ENCODE data around the gene POLR3E.
"Not testable (repeated sequence)": the region's sequence is repeated elsewhere in the genome, so short reads cannot be mapped to it uniquely, and the experiment has no call there.

The POLR3E gene

DNA sequence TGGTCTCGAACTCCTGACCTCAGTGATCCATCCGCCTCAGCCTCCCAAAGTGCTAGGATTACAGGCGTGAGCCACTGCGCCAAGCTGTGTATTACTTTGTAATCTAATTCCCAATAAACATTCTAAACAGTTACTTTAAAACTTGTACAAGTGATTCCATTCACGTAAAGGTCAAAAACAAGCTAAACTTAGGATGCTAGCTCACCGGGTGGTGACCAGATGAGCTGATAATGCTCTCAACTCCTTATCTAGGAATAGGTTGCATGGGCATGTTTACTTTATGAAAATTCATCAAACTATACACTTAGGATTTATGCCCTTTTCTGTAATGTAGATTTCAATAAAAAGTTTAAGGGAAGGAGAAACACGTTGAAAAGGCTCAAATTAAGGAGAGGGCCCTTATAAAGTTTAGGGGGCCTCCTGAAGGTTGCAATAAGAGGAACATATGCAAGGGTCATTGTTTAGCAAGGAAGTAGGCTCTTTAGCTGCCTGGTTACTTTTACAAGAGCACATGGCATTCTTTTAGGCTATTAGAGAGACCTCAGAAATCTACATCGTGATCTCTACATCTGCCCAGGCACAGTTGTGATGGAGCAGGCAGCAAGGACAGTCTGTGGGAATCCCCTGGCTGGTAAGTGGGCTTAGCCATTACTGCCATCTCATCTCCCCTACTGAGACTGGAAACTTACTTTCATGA, 63.9 kb downstream of the POLR3E start:
- in situ Hi-C loops (cut with HindIII; ENCODE audit: low sequenced_read_pairs): no loop called here

DNA sequence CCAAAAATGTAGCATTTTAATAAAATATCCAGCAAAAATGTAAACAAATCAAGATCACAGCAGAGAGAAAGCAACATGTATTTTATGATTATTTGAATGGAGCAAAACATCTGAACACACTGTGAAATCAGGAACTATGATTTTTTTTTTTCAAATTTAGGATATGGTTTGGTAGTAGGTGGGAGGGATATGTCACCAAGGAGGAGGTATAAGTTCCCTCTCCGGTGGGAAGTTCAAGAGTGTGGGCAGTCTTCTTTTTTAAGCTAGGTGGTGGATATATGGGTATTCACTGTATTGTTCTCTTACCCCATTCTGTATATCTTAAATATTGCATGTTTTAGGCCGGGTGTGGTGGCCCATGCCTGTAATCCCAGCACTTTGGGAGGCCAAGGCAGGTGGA, 67.0 kb downstream of the POLR3E start:
- in situ Hi-C loops (cut with HindIII; ENCODE audit: low sequenced_read_pairs): no loop called here

DNA sequence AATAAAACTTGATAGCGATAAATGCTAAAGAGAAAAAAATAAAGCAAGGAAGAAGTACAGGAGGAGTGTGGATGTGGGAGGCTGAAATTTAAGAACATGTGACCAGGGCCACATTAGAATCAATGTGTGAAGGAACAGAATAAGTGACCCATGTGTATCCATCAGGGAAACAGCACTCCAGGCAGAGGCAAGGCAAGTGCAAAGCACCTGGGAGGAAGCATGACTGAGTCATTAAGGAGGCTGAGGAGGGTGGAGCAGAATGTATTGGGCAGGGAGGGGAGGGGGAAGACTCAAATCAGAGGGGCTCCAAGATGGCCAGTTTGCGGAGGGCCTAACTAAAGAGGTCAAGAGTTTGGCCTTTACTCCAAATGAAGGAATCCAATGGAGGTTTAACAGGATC, 69.2 kb downstream of the POLR3E start:
- in situ Hi-C loops (cut with HindIII; ENCODE audit: low sequenced_read_pairs): no loop called here

DNA sequence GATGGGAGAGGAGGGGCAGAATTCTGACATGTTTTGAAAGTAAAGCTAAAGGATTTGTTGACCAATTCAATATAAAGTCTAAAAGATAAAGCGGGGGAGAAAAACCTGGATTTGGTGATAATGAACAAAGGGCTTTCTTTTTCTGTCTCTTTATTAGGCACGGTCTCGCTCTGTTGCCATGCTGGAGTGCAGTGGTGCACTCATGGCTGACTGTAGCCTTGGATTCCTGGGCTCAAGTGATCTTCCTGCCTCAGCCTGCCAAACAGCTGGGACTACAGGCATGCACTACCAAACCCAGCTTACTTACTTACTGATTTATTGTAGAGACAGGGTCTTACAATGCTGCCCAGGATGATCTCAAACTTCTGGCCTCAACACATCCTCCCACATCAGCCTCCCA, 69.7 kb downstream of the POLR3E start:
- in situ Hi-C loops (cut with HindIII; ENCODE audit: low sequenced_read_pairs): no loop called here

DNA sequence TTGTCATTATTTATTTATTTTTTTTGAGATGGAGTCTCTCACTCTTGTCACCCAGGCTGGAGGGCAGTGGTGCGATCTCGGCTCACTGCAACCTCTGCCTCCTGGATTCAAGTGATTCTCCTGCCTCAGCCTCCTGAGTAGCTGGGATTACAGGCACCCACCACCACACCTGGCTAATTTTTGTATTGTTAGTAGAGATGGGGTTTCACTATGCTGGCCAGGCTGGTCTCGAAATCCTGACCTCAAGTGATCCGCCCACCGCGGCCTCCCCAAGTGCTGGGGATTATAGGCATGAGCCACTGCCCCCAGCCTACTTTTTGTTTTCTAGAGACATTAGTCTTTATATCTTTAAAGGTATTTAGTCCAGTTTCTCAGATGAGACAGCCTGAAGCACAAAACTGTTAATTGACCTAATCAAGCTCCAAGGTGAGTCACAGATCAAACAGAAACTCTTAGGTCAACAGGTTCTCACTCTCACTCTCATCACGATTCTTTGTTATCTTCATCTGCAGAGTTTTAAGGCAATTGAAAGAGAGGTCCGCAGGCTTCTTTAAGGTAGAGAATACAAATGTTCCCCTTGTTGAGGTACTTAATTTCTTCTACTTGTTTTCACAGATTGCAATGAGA, 71.1 kb downstream of the POLR3E start:
- in situ Hi-C loops (cut with HindIII; ENCODE audit: low sequenced_read_pairs): not testable (repeated sequence)

DNA sequence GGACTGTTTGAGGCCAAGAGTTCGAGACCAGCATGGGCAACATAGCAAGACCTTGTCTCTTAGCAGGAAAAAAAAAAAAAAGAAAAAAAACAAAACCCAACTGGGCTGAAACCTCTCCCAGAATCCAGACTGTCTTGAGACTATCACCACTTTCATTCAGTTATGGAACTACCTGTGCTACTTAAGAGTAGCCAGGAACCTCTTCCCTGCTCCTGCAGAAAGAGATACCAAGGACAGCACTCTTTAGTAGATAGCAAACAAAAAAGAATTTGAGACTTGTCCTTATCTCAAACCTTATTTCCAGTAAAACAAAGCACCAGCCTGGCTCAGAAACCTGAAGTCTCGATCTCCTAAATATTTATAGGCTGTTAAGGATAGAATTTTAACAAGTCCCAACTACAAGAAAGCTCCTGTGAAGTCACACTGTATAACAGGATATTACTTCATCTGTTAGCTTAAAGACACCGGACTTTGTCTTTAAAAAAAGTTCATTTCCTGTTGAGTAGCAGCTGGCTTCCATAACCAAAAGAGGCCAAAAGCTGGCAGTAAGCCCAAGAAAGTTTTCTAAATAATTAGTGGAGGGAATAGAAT, 72.1 kb downstream of the POLR3E start:
- in situ Hi-C loops (cut with HindIII; ENCODE audit: low sequenced_read_pairs): no loop called here

DNA sequence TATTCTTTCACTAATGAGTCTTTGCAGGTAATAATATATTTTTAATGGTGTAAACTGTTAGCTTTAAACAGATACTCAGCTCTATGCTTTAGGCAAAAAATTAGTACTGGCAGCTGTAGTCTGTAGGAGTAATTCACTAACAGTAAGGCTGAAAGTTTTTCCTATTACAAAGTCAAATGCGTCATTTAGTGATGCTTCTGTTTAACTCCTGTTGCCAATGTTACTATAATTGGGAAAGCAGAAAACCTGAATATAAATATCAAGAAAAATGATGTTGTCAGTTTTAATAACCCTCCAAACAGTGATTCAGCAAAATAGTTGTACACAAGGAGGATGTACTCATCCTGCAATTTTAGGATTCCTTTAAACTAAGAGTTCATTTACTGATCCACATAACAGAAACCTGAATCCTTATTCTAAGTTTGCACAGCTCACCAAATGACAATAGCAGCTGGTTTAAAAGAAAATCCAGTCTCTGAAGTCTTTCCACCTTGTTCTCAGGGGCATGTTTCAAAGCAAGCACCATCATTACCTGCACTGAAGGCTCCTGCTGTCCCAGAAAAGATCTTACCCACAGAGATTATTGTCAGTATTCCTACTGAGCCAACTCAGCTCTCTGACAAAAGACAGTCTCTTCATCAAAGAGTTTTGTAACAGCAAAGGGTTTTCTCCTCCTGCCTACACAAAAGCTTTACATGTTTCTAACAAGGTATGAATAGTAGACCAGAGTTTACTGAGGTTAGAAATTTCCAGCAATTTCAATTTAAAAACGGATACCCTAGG, 73.0 kb downstream of the POLR3E start:
- in situ Hi-C loops (cut with HindIII; ENCODE audit: low sequenced_read_pairs): no loop called here

DNA sequence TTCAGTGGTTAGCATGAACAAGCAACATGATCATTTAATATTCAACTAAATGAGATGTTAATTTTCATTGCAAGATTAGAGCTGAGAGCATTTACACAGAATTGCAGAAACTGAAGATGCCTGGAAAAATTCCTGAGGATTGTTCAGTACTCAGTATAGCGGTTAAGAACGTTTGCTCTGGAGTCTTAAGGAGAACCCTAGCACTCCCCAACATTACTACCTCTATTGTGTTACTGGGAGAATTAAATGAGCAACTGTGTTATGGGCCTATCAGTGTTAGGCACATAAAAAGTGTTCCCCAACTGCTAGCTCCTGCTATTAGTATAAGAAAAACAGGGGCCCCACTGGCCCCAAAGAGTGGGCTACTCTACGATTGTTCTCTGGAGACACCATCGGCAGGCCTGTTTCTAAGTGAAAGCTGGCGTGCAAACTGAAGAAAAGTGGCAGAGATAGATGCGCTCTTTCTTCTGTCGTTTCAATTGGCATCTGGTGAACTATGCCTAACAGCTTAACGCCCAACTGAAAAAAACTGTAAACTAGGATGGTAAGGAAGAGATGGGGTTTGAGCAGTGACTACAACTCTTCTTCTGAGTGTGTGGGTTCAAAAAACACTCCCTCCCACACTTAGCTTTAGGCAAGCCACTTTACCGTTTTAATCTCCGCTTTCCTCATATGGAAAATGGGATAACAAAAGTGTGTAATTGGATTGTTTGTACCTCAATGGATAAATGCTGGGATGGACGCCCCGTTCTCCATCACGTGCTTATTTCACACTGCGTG, 75.9 kb downstream of the POLR3E start:
- in situ Hi-C loops (cut with HindIII; ENCODE audit: low sequenced_read_pairs): no loop called here

DNA sequence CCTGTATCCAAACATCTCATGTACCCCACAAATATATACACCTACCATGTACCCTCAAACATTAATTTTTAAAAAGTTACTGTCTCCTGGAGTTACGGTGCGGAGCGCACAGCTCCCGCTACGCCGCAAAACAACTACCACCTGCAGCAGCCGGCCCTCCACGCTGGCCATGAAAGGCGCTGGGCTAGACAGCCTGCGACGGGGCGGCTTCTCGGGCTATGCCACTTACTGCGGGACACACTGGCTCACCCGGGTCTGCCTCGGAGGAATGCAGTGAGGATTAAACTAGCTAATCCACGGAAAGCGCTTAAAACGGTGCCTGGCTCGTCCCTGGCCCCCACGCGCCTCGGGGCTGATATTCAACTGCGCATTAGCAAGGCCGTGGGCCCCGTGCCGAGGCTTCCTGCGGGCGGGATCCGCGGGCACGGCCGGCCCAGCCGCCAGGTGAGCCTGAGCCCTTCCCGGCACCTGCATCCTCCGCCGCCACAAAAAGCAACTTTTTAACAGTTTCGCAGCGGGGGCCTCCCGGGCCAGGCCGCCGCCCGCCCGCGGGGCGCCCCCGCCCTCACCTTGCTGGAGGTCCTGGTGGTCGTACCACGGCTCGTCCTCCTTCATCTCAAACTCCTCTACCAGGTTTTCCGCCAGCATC, 76.6 kb downstream of the POLR3E start:
- in situ Hi-C loops (cut with HindIII; ENCODE audit: low sequenced_read_pairs): no loop called here

DNA sequence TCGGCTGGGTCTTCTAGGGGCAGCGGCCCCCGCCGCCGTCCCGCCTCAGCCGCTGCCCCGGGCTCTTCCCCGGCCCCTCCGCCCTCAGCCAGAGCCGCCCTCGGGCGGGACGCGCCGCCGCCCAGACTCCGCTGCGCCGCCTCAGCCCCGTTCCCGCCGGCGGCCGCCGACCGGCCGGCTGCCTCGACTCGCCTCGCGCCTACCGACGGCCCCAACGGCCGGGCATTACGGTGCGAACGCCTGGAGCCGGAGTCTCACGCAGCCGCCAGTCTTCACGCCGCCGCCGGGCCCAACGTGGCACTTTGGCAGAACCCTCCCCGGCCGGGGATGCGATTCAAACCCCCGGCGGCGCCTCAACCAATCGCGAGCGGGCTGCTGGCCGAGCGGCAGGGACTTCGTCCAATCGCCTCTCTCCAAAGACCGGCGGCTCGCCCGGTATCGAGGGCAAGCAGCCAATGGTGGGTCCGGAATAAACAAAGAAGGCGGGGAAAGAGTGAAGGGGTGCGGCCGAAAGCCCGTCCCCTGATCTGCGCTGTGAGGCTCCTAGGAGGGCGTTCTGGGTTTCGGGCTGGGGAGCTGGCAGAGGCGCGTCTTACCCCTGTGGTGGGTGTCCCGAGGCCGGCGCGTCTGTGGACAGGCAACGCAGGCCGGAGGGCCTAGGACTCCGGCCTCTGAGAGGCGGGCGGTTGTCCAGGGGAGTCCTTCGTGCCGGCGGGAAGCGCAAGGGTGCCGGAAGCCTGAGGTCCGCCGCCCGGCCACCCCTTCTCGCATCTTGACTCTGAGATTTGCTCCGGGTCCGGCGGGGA, 77.3 kb downstream of the POLR3E start, which contains the start of gene CDR2:
Gene CDR2, minus strand, starts transcription at position 309 of the 806 bp plus-strand sequence. CDS start 310 bp downstream, outside the sequence.
- in situ Hi-C loops (cut with HindIII; ENCODE audit: low sequenced_read_pairs): no loop called here

DNA sequence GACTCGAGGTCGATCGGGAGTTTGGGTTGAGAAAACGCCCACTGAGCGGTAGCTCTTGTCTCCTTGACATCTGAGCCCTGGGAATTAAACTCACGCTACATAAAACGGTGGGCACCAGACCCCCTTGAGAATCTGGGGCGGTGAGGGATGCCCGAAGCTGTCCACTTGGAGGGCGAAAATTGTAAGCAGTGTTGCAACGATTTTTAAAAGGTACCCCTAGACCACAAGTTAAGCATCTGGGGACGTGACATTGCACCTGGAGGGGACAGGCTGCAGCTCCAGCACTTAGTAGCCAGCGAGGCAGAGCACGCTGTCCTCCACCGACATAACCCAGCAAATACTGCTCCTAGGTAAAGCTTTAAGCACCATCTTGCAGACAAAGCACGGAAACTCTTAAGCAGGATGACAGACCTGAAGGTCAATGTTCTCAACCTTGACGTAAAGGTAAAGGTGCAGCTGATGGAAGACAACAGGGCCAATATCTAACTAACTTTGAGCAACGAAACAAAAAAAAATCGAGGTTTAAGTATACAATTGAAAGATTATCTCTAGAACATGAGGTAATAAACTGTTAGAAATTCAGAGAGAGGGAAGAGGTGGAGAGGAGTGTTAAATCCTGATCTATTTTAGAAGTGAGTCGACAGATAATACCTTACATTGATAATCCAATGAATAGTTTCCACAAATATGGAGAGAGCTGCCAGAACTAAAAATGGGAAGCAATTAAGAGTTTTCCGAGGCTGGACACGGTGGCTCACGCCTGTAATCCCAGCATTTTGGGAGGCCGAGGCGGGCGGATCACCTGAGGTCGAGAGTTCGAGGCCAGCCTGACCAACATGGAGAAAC, 78.1 kb downstream of the POLR3E start:
- in situ Hi-C loops (cut with HindIII; ENCODE audit: low sequenced_read_pairs): no loop called here

DNA sequence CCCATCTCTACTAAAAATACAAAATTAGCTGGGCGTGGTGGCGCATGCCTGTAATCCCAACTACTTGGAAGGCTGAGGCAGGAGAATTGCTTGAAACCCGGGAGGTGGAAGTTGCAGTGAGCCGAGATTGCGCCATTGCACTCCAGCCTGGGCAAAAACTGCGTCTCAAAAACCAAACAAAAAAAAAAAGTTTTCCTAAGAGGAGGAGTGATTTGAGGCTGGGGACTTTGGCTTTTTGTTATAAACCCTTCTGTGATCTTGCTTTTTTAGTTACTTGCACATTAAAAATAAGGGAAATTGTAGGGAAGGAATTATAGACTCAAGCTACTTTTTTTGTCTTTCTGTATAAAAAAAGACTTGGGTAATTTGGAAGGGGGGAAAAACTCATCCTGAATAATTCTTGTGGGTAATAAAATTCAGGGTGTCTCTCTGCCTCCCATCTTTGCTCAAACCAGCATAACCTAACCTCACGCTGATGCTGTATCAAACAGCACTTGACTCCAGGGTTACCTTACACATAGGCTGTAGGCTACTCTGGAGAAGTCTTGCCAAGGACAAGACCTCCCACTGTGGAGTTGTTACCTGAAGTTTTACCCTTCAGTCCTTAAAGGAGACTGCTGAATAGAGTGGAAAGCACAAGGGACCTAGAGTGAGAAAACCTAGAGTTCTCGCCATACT, 78.9 kb downstream of the POLR3E start:
- in situ Hi-C loops (cut with HindIII; ENCODE audit: low sequenced_read_pairs): no loop called here

DNA sequence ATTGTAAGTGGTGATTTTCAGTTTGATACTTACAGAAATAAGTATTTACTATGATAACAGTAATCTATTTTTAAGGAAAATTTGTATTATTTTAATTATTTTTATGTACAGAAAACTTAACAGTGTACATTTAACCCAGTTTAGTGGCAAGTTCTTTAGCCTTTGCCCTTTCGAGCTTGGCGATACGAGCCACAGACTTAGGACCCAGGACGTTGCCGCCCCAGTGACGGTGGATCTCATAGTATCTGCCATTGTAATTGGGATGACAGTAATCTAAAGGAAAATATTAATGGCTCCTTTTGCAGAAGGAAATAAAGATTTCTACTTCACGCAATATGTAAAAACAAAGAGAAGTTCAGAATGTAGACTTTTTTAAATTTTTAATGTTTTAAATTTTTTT, 82.4 kb downstream of the POLR3E start:
- in situ Hi-C loops (cut with HindIII; ENCODE audit: low sequenced_read_pairs): no loop called here

DNA sequence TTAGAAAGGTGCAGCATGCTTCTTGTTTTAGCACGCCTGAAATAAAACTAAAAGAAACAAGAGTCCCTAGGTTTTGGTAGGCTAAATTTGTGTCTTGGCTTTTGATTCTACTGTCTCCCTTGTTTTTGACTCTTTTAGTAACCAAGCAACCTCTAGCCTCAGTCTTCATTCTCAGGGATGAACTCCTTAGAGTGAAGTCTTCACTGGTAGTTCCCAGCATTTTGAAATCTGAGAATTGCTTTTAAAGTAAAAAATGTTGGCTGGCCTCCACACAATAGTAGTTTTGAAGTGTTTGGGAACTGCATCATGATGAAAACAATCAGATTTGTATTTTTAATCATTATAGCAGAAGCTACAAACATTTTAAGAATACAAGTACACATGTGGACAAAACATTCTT, 83.3 kb downstream of the POLR3E start:
- in situ Hi-C loops (cut with HindIII; ENCODE audit: low sequenced_read_pairs): no loop called here

DNA sequence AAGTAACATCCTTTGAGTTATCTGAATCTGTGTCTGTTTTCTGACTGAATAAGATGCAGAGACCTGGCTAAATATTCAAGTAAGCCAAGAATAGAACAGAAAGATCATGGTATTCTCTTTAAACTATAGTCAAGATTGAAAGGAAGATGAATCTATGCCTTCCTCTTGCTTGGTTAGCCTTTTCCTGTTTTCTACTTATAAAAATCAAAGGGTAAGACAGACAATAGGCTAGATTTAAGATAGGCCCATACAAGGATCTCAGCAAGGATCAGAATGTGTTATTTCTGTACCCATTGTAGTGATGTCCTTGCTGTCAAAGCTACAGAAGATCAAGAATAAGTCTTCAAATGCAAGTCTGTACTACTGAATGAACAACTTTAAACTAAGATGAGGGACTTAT, 84.2 kb downstream of the POLR3E start:
- in situ Hi-C loops (cut with HindIII; ENCODE audit: low sequenced_read_pairs): no loop called here

DNA sequence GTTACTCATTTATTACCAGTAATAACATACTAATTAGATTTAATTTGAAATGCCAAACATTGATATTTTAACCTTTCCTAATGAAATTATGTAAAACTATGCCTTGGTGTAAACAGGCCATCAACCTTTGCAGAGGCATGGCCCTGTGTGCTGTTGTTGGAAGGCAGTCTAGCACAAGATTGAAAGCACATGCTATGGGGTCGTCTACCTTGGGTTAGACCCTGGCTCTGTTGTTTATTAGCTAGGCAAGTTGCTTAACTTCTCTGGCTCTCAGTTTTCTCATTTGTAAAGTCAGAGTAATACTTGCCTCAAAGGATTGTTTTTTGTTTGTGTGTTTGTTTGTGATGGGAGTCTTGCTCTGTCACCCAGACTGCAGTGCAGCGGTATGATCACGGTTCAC, 86.6 kb downstream of the POLR3E start:
- in situ Hi-C loops (cut with HindIII; ENCODE audit: low sequenced_read_pairs): no loop called here

Data from DLD1 (cell line).